NCI-H2029 treated with DMSO at 0.1 percent for 48 hours (cell line): Measurements from ENCODE around the gene ZC2HC1C.
"Not testable (repeated sequence)": the region's sequence is repeated elsewhere in the genome, so short reads cannot be mapped to it uniquely, and the experiment has no call there.

ENCODE experiments used
- DNase-seq: peaks from one replicate; lab custom pipeline; 2025; lab: John Stamatoyannopoulos, UW

ZC2HC1C gene

DNA sequence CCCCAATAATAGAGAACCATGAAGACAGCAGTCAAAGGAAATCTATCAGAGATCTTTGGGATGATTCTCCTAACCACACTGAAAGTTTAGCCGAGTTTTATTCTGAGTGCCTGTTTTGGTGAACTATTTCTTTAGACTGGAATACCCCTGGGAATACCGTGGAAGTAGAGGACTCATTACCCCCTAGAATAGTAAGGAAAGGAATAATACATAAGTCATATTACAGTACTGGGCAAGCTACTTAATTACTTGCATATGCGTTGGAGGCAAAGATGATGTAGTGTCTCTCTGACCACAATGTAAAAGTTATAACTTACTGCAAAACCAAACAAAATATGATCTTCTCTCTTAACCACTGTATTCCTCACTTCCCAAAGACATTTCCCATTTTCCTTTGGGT lies 25.5 kb downstream of the ZC2HC1C start:
- DNase-seq: no peak

- no peak for DNase-seq
Observed at GRCh38 chr14:75095690-75096089, 26.2 kb downstream of the ZC2HC1C start.

DNA sequence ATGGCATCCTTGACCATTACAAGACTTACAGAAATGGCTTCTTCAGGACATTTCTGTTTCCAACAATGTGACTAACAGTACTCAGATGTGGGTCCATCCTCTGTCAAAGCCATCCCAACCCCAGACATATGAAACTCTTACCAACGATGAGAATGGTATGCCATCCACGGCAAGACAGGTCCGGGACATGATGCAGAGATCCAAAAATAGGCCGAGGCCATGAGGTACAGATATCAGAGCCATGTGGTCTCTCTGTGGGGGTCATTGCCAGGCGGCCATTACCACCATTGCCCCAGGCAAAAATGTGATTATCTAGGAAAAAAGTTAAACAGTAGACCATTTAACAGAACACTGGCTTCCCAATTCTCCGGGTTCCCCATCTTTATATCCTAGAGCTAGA lies 27.5 kb downstream of the ZC2HC1C start:
- DNase-seq: no peak

- DNase-seq: no peak
Observed at GRCh38 chr14:75098212-75098611, 28.8 kb downstream of the ZC2HC1C start.

DNA sequence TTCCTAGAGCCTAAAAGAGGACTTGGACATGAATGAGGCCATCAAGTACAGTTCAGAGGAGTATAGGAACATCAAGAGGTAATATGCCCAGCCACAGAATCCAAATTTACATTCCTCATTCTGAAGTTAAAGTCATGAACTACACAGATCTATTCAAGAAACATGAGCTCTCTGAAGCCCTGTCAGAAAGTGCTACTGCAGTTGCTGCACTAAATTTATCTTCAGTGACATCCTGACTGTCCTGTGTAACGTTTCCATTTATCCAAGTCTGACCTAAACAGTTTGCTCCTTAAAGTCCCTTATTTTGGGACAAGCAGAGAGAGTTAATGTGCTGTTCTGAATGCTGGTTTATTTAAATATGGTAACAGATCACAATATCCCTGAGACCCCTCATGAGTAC lies 29.2 kb downstream of the ZC2HC1C start:
- DNase-seq: no peak

GRCh38 chr14:75101491-75101890 lies 32.0 kb downstream of the ZC2HC1C start:
- DNase-seq: no peak

DNA sequence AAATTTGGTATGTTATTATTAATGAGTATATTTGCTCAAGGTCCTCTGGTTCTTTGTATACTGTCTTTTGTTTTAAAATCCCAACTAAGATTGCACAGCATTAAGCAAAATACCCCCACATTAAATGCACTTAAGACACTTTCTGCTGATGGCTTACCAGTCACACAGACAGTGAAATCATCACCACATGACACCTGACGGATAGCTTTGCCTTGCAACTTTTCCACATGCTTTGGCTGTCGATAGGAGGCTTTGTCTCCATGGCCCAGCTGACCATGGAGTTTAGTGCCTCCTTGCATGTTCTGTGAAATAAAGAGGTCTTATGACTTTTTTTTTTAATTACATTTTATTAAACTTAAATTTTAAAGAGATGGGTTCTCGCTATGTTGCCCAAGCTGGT lies 37.7 kb downstream of the ZC2HC1C start:
- DNase-seq: no peak

DNA sequence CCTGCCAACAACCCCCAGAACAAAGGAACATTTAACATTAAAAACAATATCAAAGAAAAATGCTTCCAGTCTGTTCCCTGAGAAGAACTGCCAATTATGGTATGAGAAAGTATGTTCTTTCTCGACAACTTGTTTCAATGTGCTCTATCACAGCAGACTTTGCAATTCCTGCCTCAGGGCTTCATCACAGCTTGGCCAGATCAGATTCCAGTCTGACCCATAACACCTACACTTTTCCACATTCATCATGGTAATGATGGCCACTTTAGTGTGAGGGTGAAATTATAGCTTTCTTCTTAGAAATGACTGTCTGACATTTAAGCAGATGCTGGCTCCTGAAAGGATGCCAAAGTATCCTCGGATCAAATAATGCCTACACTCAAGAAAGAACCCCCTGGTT lies 40.4 kb downstream of the ZC2HC1C start:
- DNase-seq: no peak

DNA sequence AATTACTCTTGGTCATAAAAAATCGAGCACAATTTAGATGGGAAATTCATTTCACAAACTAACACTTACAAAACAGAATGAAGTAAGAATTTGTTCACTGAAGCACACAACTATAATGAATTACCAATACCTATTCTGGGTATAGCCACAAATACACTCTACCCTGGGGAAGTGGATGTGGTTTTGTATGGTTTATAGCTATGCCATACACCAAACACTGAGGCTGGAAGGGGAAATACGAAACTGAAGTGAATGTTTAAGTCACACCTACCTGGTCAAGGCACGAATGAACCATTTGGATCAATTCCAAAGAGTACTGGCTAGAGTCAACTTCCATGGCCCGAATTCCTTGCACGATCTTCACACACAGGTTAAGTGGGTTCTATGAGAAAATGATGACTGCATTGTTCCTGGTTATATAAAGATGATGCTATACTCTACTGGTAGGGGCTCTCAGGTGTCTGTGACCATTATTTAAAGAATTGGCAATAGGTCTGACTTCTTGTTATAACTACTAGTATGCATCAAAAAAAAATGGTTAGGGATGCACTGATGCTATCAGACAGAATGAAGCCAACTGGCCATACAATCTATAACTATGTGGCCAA lies 44.6 kb downstream of the ZC2HC1C start:
- DNase-seq: no peak

- DNase-seq: no peak
Observed at GRCh38 chr14:75119056-75119455, 49.6 kb downstream of the ZC2HC1C start.

DNA sequence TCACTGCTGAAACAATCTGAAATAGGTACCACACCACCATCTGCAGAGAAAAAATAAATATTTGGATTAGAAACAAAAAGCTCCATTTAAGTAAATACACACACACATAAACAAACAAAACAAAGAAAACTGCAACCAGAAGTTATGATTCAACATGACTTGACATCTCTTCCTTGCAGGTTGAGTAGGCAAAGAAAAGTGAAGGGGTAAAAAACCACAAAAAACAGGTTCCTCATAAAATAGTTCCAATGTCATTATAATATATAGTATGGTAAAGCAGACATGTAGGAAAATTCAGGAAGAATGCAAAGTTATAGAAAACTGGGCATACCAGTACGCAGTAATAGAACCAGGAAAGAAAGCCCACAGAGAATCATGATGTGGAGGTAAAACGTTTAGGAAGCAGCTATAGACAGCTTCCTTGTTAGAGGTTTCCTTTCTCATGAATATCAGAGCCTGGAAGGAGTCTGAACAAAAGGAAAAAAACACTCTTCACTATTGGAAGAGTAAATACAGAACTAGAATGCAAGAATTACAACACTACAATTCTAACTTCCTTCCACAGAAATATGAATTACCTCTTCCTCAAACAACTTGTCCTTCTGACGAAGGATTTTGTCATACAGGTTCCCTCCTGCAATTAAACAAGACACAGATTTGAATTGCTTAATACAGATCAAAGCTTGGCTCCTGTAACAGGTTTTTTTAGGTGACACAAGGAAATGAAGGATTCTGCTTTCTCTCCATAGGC lies 51.3 kb downstream of the ZC2HC1C start:
- no peak for DNase-seq

DNA sequence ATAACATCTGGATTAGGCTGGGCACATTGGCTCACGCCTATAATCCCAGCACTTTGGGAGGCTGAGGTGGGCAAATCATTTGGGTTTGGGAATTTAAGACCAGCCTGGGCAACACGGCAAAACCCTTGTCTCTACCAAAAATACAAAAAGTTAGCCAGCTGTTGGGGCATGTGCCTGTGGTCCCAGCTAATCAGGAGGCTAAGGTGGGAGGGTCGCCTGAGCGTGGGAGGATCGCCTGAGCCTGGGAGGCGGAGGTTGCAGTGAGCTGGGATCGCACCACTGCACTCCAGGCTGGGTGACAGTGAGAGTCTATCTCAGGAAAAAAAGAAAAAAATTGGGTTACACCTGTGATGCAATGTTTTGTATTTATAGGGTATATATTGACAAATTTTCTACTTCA lies 52.1 kb downstream of the ZC2HC1C start:
- no peak for DNase-seq

DNA sequence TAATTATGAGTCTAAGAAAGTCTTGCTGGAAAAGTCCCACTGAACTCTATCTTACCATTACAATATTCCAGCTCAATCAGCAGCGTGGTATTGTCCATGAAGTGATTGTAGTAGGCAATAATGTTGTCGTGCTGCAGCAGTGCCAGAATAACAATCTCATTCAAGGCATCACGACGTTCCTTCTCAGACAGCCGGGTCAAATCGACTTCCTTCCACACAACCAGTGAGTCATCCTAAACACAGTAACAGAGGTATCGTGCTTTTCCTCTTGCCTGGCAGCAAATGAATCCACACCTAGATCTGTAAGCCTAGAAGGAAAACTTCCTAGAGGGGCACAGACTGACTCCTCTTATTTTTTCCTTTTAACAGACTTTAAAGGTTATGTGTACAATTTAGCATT lies 54.5 kb downstream of the ZC2HC1C start:
- no peak for DNase-seq

DNA sequence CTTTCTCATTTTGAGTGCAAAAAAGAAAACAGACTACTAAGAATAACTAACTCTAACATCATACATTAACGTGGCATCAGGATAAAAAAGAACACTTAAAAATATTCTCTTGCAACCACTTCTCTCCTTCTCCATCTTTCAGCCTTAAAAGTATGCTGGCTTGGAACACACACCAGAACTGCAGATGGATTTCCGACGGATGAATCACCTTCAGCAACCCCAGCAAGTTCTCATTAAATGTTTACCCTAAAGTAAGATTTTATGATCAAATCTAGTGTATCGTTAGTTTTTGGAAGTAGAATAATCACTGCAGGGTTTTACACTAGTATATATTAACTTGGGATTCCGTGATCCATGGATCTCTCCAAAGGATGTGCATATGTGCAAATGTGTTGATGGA lies 56.2 kb downstream of the ZC2HC1C start:
- no peak for DNase-seq

GRCh38 chr14:75126121-75126544 lies 56.7 kb downstream of the ZC2HC1C start:
- no peak for DNase-seq

GRCh38 chr14:75126679-75127473 lies 57.4 kb downstream of the ZC2HC1C start, which contains the start of gene NEK9:
Gene NEK9, minus strand, starts transcription at chr14:75127048. Its CDS starts 127 bp downstream, at chr14:75126921.
- DNase-seq: peak; percentile 6

DNA sequence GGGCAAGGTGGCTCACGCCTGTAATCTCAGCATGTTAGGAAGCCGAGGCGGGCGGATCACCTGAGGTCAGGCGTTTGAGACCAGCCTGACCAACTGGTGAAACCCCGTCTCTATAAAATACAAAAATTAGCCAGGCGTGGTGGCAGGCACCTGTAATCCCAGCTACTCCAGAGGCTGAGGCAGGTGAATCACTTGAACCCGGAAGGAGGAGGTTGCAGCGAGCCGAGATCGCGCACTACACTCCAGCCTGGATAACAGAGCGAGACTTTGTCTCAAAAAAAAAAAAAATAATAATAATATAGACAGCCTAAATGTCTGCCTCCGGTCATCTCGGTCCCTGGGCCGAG lies 58.0 kb downstream of the ZC2HC1C start:
- not testable (repeated sequence) for DNase-seq

DNA sequence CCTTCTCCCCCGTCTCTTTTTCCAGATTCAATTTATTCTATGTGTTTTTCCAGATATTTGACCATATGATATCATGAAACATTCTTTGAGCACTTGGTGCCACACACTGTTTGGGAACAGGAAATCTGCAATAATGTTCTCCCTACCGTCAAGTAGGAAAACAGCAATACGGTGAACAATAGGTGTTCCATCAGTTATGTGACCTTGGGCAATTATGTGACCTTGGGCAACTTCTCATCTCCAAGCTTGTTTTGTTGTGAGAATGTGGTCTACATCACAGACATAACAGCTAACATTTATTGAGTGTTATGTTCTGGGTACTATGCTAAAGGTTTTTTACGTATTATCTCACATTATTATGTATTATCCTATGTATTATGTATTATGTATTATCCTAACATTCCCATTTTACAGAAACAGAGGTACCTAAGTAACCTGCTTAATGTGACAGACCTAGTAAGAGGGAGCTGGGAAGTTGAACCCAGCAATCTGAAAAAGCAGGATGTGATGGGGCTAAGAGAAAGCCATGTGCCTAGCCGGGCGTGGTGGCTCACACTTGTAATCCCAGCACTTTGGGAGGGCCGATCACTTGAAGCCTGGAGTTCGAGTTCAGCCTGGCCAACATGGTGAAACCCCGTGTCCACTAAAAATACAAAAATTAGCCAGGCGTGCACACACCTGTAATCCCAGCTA lies 58.6 kb downstream of the ZC2HC1C start:
- DNase-seq: no peak

GRCh38 chr14:75128596-75128990 lies 59.2 kb downstream of the ZC2HC1C start:
- no peak for DNase-seq
